Measurements from ENCODE around the gene CFL1.
"Not testable (repeated sequence)": the region's sequence is repeated elsewhere in the genome, so short reads cannot be mapped to it uniquely, and the experiment has no call there.

The CFL1 gene

DNA sequence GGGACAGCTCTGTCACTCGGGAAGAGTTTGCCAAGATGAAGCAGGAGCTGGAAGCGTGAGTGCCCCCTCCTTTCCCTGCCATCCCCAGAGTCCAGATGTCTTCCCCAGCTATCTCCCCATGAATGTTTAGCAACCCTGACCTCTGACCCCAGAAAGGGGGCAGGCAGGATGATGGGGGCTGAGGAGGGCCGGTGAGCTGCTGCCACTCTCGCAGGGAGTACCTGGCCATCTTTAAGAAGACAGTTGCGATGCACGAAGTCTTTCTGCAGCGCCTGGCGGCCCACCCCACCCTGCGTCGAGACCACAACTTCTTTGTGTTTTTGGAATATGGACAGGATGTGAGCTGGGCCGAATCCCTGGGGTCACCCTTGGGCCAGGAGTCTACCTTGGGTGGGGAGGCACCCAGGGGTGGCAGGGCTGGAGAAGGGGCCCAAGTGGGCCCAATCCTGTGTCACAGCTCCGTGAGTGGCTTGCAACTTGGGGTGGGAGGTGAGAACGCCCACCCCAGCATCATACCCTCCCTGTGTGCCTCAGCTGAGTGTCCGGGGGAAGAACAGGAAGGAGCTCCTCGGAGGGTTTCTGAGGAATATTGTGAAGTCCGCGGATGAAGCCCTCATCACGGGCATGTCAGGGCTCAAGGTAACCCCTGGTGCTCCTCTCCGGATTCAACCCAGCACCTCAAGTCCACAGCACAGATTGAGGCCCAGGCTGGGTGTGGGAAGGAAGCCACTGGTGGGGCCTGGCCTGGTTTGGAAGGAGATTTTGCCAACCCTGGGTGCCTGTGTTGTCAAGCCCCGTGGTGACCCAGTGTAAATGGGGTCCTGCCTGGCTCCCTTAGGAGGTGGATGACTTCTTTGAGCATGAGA lies 7.5 kb downstream of the CFL1 start:
- no peak overlapping the region for H3K4me3 ChIP-seq (ENCODE audit: low read depth, low read length)
- TF ChIP-seq CTCF (IDR thresholded peaks at IDR 0.05; ENCODE audit: insufficient read depth, low read length, missing control alignments): no peak
- DNase-seq (ENCODE audit: low read depth, low spot score): no peak
- CTCF ChIA-PET: interaction anchor here (0.7 to 5.3 kb wide), 7 partner anchors 10 to 224 kb away, joined by 3 to 41 read pairs (median 4); partner anchors contain the start of genes KAT5 and MUS81
- POLR2A ChIA-PET: interaction anchor here (0.6 to 4.3 kb wide), 5 partner anchors 9 to 236 kb away, joined by 3 to 42 read pairs (median 5); partner anchors contain the start of genes CFL1, MUS81 and SNX32

GRCh38 chr11:65849771-65850216 lies 8.2 kb downstream of the CFL1 start:
- H3K4me3 ChIP-seq (ENCODE audit: low read depth, low read length): no peak overlapping the region
- TF ChIP-seq CTCF (IDR thresholded peaks at IDR 0.05; ENCODE audit: insufficient read depth, low read length, missing control alignments): no peak
- POLR2A ChIA-PET: interaction anchor here (0.6 to 4.3 kb wide), 5 partner anchors 9 to 235 kb away, joined by 3 to 42 read pairs (median 5); partner anchors contain the start of genes CFL1, MUS81 and SNX32
- no peak for DNase-seq (ENCODE audit: low read depth, low spot score)
- CTCF ChIA-PET: interaction anchor here (0.7 to 5.3 kb wide), 3 partner anchors 10 to 138 kb away, joined by 3 to 41 read pairs (median 3); partner anchors contain the start of gene MUS81

DNA sequence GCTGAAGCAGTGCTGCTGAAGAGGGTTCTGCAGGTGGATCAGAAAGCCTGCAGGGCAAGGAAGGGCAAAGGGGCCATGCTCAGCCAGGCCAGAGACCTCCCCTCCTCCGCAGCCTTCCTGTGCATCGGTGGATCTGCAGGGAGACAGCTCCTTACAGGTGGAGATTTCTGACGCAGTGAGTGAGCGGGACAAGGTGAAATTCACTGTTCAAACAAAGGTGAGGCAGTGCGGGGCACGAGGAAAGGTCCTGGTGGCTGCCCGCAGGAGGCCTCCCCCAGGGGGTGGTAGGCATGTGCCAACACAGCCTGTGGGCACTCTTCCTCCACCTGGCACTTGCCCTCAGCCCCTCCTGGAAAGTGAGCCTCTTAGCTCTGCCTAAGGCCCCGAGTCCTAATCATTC lies 8.6 kb downstream of the CFL1 start:
- H3K4me3 ChIP-seq (ENCODE audit: low read depth, low read length): no peak overlapping the region
- DNase-seq (ENCODE audit: low read depth, low spot score): no peak
- CTCF ChIA-PET: interaction anchor here (1.6 to 5.3 kb wide), 2 partner anchors 11 to 31 kb away, joined by 3 to 41 read pairs; partner anchors contain the start of gene MUS81
- TF ChIP-seq CTCF (IDR thresholded peaks at IDR 0.05; ENCODE audit: insufficient read depth, low read length, missing control alignments): no peak
- POLR2A ChIA-PET: interaction anchor here (1.3 to 4.3 kb wide), 4 partner anchors 10 to 130 kb away, joined by 5 to 42 read pairs (median 5); partner anchors contain the start of genes CFL1, MUS81 and SNX32

- ChIA-PET POLR2A (interaction anchor here (0.6 to 4.3 kb wide), 5 partner anchors 10 to 758 kb away, joined by 3 to 42 read pairs (median 3); partner anchors contain the start of genes CFL1, MUS81 and SNX32), CTCF (interaction anchor here (0.9 to 5.3 kb wide), 3 partner anchors 11 to 36 kb away, joined by 4 to 41 read pairs (median 5); partner anchors contain the start of gene MUS81)
- DNase-seq (ENCODE audit: low read depth, low spot score); H3K4me3 ChIP-seq (ENCODE audit: low read depth, low read length): not testable (repeated sequence)
Measured at GRCh38 chr11:65848693-65849092, 9.3 kb downstream of the CFL1 start.

DNA sequence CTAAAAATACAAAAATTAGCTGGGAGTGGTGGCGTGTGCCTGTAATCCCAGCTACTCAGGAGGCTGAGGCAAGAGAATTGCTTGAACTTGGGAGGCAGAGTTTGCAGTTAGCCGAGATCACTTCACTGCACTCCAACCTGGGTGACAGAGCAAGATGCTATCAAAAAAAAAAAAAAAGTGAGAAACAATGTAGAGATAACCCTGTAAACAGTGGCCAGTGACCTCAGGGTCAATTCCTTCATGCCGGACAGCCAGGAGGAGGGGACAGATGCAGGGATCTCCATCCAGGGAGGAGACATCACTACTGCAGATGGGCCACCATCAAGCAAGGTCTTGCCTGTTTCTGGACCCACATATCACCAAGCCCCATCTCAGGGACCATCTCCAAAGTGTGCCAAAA lies 10.2 kb downstream of the CFL1 start:
- no peak for DNase-seq (ENCODE audit: low read depth, low spot score)
- ChIA-PET CTCF (interaction anchor here (0.9 to 5.3 kb wide), 5 partner anchors 9 to 30 kb away, joined by 3 to 41 read pairs (median 5); partner anchors contain the start of gene MUS81), POLR2A (interaction anchor here (0.6 to 4.3 kb wide), 4 partner anchors 11 to 14 kb away, joined by 3 to 42 read pairs (median 4); partner anchors contain the start of genes CFL1, MUS81 and SNX32)
- no peak for TF ChIP-seq CTCF (IDR thresholded peaks at IDR 0.05; ENCODE audit: insufficient read depth, low read length, missing control alignments)
- no peak overlapping the region for H3K4me3 ChIP-seq (ENCODE audit: low read depth, low read length)

GRCh38 chr11:65844231-65844872 lies 13.6 kb downstream of the CFL1 start:
- no peak for DNase-seq (ENCODE audit: low read depth, low spot score)
- no peak overlapping the region for H3K4me3 ChIP-seq (ENCODE audit: low read depth, low read length)
- no peak for TF ChIP-seq CTCF (IDR thresholded peaks at IDR 0.05; ENCODE audit: insufficient read depth, low read length, missing control alignments)
- POLR2A ChIA-PET: no interaction called here
- CTCF ChIA-PET: interaction anchor here (1.3 to 2.4 kb wide), 4 partner anchors 16 to 139 kb away, joined by 3 to 6 read pairs (median 4); partner anchors contain the start of gene MUS81
